Loucy (cell line): ENCODE data around the gene PDGFD.

Experiments used
- EZH2phosphoT487 ChIP-seq: fragments of 200-600 bp; IDR thresholded peaks from 2 replicates; pipeline ENCODE4 v1.6.1; 2018; ENCODE audit warnings: antibody characterized with exemption, mild to moderate bottlenecking, moderate library complexity, borderline replicate concordance
- TF ChIP-seq, protein P1 (sequence below): fragments of 200-600 bp; sonication (generic); conservative IDR thresholded peaks from 2 replicates; pipeline ENCODE4 v1.5.1; 2014; ENCODE audit warnings: mild to moderate bottlenecking, antibody characterized with exemption, low read length

DNA sequence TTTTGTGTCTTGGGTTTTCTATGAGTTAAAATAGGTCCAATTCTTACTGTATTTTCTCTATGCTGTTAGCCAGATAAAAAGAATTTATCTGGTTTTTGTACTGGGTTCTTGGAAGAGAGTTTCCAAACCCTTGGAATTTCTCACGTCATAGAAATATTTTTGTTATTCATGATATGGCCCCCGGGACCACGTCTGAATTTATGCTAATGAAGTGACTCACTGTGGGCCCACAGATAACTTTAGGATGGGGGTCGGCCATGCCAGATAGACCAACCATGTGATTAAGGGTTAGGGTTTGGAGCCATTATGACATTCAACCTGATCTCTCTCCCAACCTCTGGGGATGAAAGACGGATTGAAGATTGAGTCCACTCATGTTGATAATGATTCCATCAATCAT lies 163.1 kb downstream of the PDGFD start:
- TF ChIP-seq, protein P1, sequence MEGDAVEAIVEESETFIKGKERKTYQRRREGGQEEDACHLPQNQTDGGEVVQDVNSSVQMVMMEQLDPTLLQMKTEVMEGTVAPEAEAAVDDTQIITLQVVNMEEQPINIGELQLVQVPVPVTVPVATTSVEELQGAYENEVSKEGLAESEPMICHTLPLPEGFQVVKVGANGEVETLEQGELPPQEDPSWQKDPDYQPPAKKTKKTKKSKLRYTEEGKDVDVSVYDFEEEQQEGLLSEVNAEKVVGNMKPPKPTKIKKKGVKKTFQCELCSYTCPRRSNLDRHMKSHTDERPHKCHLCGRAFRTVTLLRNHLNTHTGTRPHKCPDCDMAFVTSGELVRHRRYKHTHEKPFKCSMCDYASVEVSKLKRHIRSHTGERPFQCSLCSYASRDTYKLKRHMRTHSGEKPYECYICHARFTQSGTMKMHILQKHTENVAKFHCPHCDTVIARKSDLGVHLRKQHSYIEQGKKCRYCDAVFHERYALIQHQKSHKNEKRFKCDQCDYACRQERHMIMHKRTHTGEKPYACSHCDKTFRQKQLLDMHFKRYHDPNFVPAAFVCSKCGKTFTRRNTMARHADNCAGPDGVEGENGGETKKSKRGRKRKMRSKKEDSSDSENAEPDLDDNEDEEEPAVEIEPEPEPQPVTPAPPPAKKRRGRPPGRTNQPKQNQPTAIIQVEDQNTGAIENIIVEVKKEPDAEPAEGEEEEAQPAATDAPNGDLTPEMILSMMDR, result no peak
- TF ChIP-seq EZH2phosphoT487, result no peak
